HT1080 (cell line): ENCODE data around the gene MYOF. TPM values are rescaled to one million over a fixed set of nuclear protein-coding genes. Genes with fewer than 3 reads are reported as not detected.
"Not testable (repeated sequence)": the region's sequence is repeated elsewhere in the genome, so short reads cannot be mapped to it uniquely, and the experiment has no call there.

ENCODE experiments used
- DNase-seq: peaks from one replicate; pipeline ENCODE4 v3.0.0-alpha.2; 2015; ENCODE audit warnings: low read depth
- total RNA-seq: library from RNA; depleted of rRNA; stranded (reverse); fragments of >200 nt; shearing (Covaris generic); gene quantifications from 2 replicates; pipeline ENCODE4 v1.2.3, GENCODE V29; 2014

MYOF gene
- total RNA-seq, 1 experiment from 2014 or later, result 85.0 TPM

- no peak for DNase-seq
Observed at GRCh38 chr10:93425861-93426260, 56.3 kb downstream of the MYOF start.

DNA sequence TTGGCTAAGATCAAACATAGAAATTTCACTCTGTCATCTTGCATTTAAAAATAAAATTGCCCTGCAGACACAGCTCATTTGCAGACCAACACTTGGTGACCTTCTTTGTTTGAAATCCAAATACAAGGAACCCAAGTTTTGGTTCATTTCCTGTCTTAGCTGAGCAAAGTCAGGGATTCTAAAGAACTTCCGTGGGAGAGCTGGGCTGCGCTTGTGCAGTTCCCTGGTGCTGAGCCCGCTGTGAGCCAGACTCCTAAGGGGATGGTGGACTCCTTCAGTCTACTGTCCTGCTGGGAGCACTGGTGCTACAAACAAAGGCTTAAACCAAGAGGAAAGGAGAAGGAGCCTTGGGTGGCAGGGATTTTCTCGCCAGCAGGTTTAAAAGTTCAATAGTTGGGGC, 60.0 kb downstream of the MYOF start:
- no peak for DNase-seq

- no peak for DNase-seq
Observed at GRCh38 chr10:93420944-93421825, 60.9 kb downstream of the MYOF start.

DNA sequence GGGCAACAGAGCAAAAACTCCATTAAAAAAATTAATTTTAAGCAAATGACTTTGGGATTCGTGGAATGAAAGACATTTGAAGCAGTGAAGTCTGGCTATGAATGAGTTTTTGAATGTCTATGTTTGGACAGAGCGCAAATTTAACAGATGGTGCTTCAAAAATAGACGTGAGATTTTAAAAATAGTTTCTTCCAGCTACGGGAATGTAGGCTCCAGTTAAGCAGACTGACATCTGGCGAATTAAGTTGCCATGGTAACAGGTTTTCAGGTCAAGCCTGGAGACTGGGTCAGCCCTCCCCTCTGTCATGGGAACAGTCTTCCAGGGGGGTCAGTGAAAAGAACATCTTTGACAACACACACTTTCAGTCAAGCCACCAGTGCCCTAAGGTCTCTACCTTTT, 62.0 kb downstream of the MYOF start:
- DNase-seq, result no peak

DNA sequence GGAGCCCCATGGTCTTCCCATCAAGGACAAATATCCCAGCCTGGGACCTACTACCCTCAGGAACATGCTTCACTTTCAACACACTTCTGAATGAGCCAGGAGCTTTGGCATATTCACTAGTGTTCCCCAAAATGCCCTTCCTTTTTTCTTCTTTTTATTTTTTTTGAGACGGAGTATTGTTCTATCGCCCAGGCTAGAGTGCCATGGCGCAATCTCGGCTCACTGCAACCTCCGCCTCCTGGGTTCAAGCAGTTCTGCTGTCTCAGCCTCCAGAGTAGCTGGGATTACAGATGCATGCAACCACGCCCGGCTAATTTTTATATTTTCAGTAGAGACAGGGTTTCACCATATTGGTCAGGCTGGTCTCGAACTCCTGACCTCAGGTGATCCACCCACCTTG, 63.1 kb downstream of the MYOF start:
- not testable (repeated sequence) for DNase-seq

- no peak for DNase-seq
Observed at GRCh38 chr10:93417921-93418320, 64.2 kb downstream of the MYOF start.

DNA sequence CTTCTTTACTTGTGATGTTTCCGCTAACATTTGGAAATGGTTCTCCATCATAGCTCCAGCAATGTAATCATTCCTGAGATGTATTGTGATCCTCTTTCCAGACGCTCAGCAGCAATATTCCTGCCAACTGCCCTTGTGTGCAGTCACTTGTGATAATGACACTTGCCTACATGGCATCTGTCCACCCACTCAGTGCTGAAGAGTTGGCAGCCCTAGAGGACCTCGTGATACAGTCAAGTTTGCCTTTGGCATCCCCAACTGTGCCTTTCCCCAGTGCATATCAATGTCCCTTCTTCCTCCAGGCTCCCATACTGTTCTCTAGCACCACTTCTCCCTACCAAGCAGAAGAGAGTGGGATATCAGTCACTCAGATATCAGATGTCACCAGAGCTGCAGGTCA, 64.9 kb downstream of the MYOF start:
- DNase-seq, result no peak

- DNase-seq, result no peak
Observed at GRCh38 chr10:93416824-93417223, 65.3 kb downstream of the MYOF start.

GRCh38 chr10:93415693-93416092, 66.4 kb downstream of the MYOF start:
- no peak for DNase-seq

- DNase-seq, result no peak
Observed at GRCh38 chr10:93413252-93413689, 68.9 kb downstream of the MYOF start.

GRCh38 chr10:93412801-93413200, 69.3 kb downstream of the MYOF start:
- no peak for DNase-seq

- DNase-seq, result no peak
Observed at GRCh38 chr10:93410697-93411348, 71.3 kb downstream of the MYOF start.

DNA sequence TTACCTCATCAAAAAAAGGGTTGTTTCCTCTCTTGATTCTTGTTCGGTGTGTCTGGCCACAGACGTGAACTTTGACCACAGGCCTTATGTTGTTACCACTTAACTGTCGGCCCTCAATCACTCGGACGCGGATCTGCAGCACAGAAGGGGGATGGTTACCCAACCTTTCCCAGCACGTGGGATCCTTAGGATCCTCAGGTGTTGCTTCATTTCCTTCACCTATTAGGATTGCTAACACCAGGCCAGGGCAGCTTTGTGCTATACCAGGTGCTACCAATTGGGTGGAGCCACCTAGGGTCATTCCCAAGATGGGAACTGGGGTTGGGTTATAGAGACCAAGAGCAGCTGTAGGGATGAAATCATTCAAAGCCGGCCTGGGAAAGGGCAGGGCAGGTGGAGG, 73.4 kb downstream of the MYOF start:
- DNase-seq, result no peak

DNA sequence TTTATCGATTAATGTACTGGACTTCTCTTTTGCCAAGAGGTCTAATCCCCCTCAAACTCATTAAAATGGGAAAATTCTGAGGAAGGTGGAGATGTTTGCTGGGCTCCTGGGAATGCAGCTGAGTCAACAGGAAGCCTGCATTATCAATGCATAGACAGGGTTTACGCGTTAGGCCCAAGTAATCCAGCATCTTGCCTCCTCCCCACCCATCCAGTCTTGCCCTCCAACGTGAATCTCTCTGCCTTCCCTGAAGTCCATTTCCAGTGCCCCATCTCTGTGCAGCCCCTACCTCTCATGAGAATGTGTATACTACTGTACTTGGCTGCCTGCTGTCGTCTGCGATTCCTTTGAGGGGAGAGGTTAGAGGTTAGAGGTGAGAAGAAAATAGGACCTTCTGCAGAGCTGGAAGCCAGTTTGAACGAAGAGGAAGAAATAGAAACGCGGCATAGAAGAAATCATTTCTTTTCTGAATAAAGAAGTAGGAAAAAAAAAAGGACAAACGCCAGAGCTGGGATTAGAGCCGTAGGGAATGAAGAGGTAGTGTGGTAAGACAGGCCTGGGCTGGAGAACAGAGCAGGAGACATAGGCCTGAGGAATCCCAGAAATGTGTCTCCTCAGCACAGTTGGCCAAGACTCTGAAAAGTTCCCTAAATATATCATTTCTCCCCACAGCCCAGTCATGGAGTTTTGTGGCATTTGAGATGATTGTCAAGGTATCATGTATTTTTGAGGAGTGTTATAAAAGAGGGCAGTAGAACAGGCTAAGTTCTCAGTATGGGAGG, 75.6 kb downstream of the MYOF start:
- no peak for DNase-seq

DNA sequence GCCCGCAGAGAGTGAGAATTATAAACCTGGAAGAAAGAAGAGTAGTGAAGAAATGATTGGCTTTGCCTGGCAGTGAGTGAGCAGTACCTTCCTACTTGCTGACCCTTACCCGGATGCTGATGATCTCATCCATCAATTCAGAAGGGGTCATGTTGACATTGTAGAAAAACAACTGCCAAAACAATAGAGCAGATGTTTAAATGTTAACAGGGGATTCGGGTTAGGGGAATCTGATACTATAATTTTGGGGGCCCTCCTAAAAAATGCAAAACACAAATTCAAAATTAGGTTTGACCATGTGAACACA, 78.1 kb downstream of the MYOF start:
- no peak for DNase-seq

DNA sequence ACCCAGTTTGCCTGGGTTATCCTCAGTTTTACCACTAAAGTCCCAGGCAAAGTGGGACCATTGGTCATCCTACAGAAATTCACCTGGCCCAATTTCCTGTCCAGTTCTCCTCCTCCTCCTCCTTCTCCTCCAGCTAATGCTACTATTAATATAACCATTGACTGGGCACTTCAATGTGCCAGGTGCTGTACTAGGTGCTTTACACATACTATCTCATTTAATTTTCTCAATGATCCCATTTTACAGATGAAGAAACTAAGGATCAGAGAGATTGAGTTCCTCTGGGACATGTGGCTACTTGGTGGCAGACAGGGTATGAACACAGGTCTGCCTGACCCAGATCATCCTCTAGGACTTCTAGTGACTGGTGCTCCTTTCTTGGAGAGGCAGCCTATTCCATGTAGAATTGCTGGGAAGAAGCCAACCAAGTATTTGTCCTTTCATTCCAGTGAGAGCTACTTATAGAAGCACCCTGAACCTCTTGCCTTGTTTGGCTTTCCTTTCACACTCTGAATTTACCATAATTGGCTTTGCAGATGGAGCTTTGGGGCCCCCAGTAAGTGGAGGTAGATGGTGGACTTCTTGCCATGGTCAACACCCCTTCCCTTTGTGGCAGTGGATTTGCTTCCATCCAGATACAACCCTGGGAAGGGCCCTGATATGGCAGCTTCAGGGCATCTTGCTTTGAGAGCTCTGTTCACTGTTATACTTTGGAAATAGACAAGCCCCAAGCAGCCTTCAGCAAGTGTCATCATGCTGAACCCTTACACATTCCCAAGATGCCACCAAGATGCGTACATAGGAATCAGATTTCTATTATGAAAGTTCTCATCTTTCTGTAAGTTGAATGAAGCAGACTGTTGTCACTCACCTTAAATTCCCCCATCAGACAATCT, 78.7 kb downstream of the MYOF start:
- DNase-seq, result no peak

GRCh38 chr10:93402192-93402591, 79.9 kb downstream of the MYOF start:
- no peak for DNase-seq

- DNase-seq, result no peak
Observed at GRCh38 chr10:93398528-93398927, 83.6 kb downstream of the MYOF start.

DNA sequence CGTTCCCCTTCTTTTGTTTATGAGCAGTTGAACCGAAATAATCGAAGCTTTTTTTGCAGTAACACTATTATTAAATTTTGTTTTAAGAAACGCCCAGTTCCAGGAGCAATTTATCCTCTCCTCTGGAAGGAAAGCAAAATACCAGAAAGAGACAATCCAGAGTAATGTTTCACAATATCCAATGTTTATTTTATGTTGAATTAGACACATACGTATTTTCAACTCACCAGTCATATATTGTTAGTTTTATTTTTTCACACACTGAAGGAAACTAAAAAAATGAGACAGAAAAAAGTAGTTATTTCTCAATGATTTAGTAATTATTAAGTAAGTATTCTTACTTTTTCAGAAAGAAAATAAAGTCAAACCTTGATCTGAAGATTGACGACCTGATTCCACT, 85.1 kb downstream of the MYOF start:
- no peak for DNase-seq

GRCh38 chr10:93393211-93393610, 88.9 kb downstream of the MYOF start:
- DNase-seq, result no peak

DNA sequence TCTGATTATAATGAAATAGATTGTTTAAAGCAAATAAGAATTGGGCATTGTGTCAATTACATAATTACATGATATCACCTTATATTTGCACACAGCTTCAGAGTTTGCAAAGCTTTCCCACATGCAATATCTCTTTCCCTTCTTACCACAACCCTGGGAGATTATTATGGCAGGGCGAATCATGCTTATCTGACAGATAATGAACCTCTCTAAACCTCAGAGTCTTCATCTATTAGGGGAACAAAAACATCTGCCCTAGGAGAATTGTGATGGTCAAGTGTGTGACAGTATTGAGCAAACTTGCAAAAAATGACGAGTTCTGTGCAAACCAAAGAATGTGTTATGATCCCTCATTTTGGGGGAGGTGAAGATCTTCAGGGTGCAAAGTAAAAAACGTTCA, 90.0 kb downstream of the MYOF start:
- no peak for DNase-seq
